ENCODE data around the gene ARHGEF26. TPM values are rescaled to one million over a fixed set of nuclear protein-coding genes. Genes with fewer than 3 reads are reported as not detected.

Gene ARHGEF26
- total RNA-seq, 1 experiment from 2014 or later: 20.8 TPM

GRCh38 chr3:154209499-154209898 lies 88.3 kb downstream of the ARHGEF26 start:
- BruUV-seq (replicated peaks): no TSS peak
- Histone ChIP-seq H3K4me1 (no peaks in the 10 kb centered on the region), H3K36me3 (ENCODE audit: control insufficient read depth, insufficient read depth, low read length) (no peaks in the 10 kb centered on the region; the same call in 1 of the 2 replicates), H3K27me3 (replicated peaks; ENCODE audit: control insufficient read depth, insufficient read depth, low read length) (no peaks in the 10 kb centered on the region), H3K9me3 (no peaks in the 10 kb centered on the region), H3K4me3 (ENCODE audit: low read depth, low read length) (no peak overlapping the region)
- H3K4me1 Mint-ChIP-seq (ENCODE audit: low read depth, unreplicated experiment): no peaks in the 10 kb centered on the region
- H3K27ac Mint-ChIP-seq (ENCODE audit: unreplicated experiment): no peak overlapping the region
- ChIA-PET CTCF (no interaction called here), POLR2A (no interaction called here)
- TF ChIP-seq, protein P1, sequence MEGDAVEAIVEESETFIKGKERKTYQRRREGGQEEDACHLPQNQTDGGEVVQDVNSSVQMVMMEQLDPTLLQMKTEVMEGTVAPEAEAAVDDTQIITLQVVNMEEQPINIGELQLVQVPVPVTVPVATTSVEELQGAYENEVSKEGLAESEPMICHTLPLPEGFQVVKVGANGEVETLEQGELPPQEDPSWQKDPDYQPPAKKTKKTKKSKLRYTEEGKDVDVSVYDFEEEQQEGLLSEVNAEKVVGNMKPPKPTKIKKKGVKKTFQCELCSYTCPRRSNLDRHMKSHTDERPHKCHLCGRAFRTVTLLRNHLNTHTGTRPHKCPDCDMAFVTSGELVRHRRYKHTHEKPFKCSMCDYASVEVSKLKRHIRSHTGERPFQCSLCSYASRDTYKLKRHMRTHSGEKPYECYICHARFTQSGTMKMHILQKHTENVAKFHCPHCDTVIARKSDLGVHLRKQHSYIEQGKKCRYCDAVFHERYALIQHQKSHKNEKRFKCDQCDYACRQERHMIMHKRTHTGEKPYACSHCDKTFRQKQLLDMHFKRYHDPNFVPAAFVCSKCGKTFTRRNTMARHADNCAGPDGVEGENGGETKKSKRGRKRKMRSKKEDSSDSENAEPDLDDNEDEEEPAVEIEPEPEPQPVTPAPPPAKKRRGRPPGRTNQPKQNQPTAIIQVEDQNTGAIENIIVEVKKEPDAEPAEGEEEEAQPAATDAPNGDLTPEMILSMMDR (IDR thresholded peaks at IDR 0.05; ENCODE audit: insufficient read depth in 1 of 2, low read depth in 1 of 2, low read length in 1 of 2, severe bottlenecking in 1 of 2, unreplicated experiment in 1 of 2): no peak
- no peaks in the 10 kb centered on the region for H3K27me3 Mint-ChIP-seq (ENCODE audit: insufficient read depth, unreplicated experiment)
- peaks cover 28% of the 10 kb centered on the region for H3K36me3 Mint-ChIP-seq (ENCODE audit: insufficient read depth, unreplicated experiment)
- no peak for DNase-seq
- H3K9me3 Mint-ChIP-seq (ENCODE audit: unreplicated experiment): peaks cover 21% of the 10 kb centered on the region
- no peak overlapping the region for H3K4me3 Mint-ChIP-seq (ENCODE audit: unreplicated experiment)
- intact Hi-C loops (cut with micrococcal nuclease; ENCODE audit: unreplicated experiment): no loop called here

GRCh38 chr3:154210986-154211385 lies 89.8 kb downstream of the ARHGEF26 start:
- H3K4me1 ChIP-seq: no peaks in the 10 kb centered on the region
- Mint-ChIP-seq H3K27me3 (ENCODE audit: insufficient read depth, unreplicated experiment) (no peaks in the 10 kb centered on the region), H3K4me1 (ENCODE audit: low read depth, unreplicated experiment) (no peaks in the 10 kb centered on the region), H3K4me3 (ENCODE audit: unreplicated experiment) (no peak overlapping the region), H3K27ac (ENCODE audit: unreplicated experiment) (no peak overlapping the region), H3K9me3 (ENCODE audit: unreplicated experiment) (peaks cover 19% of the 10 kb centered on the region), H3K36me3 (ENCODE audit: insufficient read depth, unreplicated experiment) (peaks cover 20% of the 10 kb centered on the region)
- H3K9me3 ChIP-seq: no peaks in the 10 kb centered on the region
- DNase-seq: no peak
- no peaks in the 10 kb centered on the region for H3K27me3 ChIP-seq (replicated peaks; ENCODE audit: control insufficient read depth, insufficient read depth, low read length)
- ChIA-PET CTCF (interaction anchor here (0.6 kb wide), 1 partner anchor 10 kb away, joined by 4 read pairs; no protein-coding TSS in a partner anchor), POLR2A (no interaction called here)
- H3K4me3 ChIP-seq (ENCODE audit: low read depth, low read length): no peak overlapping the region
- BruUV-seq (replicated peaks): no TSS peak
- intact Hi-C loops (cut with micrococcal nuclease; ENCODE audit: unreplicated experiment): no loop called here
- TF ChIP-seq, protein P1 (IDR thresholded peaks at IDR 0.05; ENCODE audit: insufficient read depth in 1 of 2, low read depth in 1 of 2, low read length in 1 of 2, severe bottlenecking in 1 of 2, unreplicated experiment in 1 of 2): no peak
- no peaks in the 10 kb centered on the region; the same call in 1 of the 2 replicates for H3K36me3 ChIP-seq (ENCODE audit: control insufficient read depth, insufficient read depth, low read length)

- Histone ChIP-seq H3K9me3 (no peaks in the 10 kb centered on the region), H3K4me1 (no peaks in the 10 kb centered on the region), H3K27me3 (replicated peaks; ENCODE audit: control insufficient read depth, insufficient read depth, low read length) (no peaks in the 10 kb centered on the region), H3K36me3 (ENCODE audit: control insufficient read depth, insufficient read depth, low read length) (no peaks in the 10 kb centered on the region; the same call in 1 of the 2 replicates), H3K4me3 (ENCODE audit: low read depth, low read length) (no peak overlapping the region)
- H3K9me3 Mint-ChIP-seq (ENCODE audit: unreplicated experiment): peaks cover 19% of the 10 kb centered on the region
- TF ChIP-seq, protein P1 (IDR thresholded peaks at IDR 0.05; ENCODE audit: insufficient read depth in 1 of 2, low read depth in 1 of 2, low read length in 1 of 2, severe bottlenecking in 1 of 2, unreplicated experiment in 1 of 2): no peak
- H3K4me3 Mint-ChIP-seq (ENCODE audit: unreplicated experiment): no peak overlapping the region
- peaks cover 12% of the 10 kb centered on the region for H3K36me3 Mint-ChIP-seq (ENCODE audit: insufficient read depth, unreplicated experiment)
- H3K27ac Mint-ChIP-seq (ENCODE audit: unreplicated experiment): no peak overlapping the region
- no peaks in the 10 kb centered on the region for H3K27me3 Mint-ChIP-seq (ENCODE audit: insufficient read depth, unreplicated experiment)
- intact Hi-C loops (cut with micrococcal nuclease; ENCODE audit: unreplicated experiment): no loop called here
- DNase-seq: no peak
- ChIA-PET POLR2A (no interaction called here), CTCF (no interaction called here)
- no TSS peak for BruUV-seq (replicated peaks)
- H3K4me1 Mint-ChIP-seq (ENCODE audit: low read depth, unreplicated experiment): no peaks in the 10 kb centered on the region
These were observed 93.1 kb downstream of the ARHGEF26 start for GRCh38 chr3:154214306-154214705.
